Neural progenitor cell (in vitro differentiated cells): Measurements from ENCODE around the gene FRRS1L.

Experiments
- CTCF ChIP-seq: fragments of 200-600 bp; sonication (generic); IDR thresholded peaks from 2 replicates; pipeline ENCODE4 v1.5.1; 2017; ENCODE audit warnings: antibody characterized with exemption, mild to moderate bottlenecking
- EZH2 ChIP-seq: fragments of 200-600 bp; sonication (generic); IDR thresholded peaks from 2 replicates; pipeline ENCODE4 v1.6.1; 2017; ENCODE audit warnings: antibody characterized with exemption, mild to moderate bottlenecking, moderate library complexity
- EZH2phosphoT487 ChIP-seq: fragments of 200-600 bp; sonication (generic); IDR thresholded peaks from 2 replicates; pipeline ENCODE4 v1.6.1; 2017; ENCODE audit warnings: antibody characterized with exemption

DNA sequence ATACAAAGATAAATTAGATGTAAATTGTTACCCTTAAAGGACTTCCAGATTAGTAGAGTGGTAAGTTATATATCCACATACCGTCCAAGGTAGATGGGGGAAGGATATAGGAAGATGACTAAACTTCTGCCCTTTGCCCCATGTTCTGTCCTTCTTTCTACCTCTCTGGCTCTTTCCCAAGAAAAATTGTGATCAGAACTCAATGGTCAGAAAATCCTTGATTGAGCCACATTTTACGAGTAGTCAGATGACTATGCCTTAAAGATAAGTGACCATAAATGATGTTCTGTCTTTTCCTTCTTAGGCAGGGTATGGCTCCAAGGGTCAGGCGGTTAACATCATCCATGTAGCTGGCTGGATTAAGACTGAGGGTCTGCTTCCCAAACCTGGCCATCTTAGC, 4.4 kb downstream of the FRRS1L start:
- TF ChIP-seq CTCF, result no peak
- no peak for TF ChIP-seq EZH2
- no peak for TF ChIP-seq EZH2phosphoT487
